ENCODE measurements around the gene SPG7.

GRCh38 chr16:89481356-89481955 lies 26.7 kb upstream of the SPG7 start:
- no peak for TF ChIP-seq POLR2A (IDR thresholded peaks at IDR 0.05; ENCODE audit: low read length)
- TF ChIP-seq GATA1 (IDR thresholded peaks at IDR 0.05; ENCODE audit: low read depth, low read length) = no peak
